NOMO-1 treated with DMSO at 0.1 percent for 48 hours (cell line): ENCODE measurements around the gene THAP5.
A peak's percentile ranks its signal among the peaks of the same experiment; 100 is the strongest.

Experiments used
- DNase-seq: peaks from one replicate; lab custom pipeline; 2025; ENCODE audit not compliant: unreplicated experiment; lab: John Stamatoyannopoulos, UW

Gene THAP5

DNA sequence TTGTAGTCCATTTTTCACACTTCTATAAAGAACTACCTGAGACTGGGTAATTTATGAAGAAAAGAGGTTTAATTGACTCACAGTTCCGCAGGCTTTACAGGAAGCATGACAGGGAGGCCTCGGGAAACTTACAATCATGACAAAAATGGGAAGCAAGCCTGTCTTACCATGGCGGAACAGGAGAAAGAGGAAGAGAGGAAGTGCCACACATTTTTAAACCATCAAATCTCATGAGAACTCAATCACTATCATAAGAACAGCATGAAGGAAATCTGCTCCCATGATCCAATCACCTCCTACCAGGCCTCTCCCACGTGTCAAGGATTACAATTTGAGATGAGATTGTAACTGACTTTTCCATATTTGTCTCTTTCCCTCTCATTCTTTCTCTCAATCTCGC is 34.2 kb downstream of the THAP5 start:
- DNase-seq: no peak

DNA sequence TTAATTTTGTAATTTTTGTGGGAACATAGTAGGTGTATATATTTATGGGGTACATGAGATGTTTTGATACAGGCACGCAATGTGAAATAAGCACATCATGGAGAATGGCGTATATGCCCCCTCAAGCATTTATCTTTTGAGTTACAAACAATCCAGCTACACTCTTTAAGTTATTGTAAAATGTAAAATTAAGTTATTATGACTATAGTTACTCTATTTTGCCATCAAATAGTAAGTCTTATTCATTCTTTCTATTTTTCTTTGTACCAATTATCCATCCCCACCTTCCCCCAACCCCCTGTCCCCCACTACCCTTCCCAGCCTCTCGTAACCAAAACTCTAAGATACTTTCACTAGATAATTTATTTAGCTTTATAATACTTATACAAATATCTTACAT is 35.8 kb downstream of the THAP5 start:
- DNase-seq: no peak

DNA sequence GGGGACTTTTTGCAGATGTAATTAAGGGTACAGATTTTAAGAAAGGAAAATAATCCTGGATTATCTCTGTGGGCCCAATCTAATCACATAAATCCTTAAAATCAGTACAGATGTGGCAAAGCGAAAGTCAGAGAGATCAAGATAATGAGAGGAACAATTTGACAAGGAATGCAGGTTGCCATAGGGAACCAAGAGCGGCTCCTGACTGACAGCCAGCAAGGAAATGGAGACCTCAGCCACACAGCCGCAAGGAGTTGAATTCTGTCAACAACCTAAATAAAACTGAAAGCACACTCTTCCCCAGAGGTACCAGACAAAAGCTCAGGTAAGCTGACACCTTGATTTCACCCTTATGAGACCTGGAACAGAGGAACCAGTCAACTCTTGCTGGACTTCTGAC is 40.2 kb downstream of the THAP5 start:
- DNase-seq: no peak

DNA sequence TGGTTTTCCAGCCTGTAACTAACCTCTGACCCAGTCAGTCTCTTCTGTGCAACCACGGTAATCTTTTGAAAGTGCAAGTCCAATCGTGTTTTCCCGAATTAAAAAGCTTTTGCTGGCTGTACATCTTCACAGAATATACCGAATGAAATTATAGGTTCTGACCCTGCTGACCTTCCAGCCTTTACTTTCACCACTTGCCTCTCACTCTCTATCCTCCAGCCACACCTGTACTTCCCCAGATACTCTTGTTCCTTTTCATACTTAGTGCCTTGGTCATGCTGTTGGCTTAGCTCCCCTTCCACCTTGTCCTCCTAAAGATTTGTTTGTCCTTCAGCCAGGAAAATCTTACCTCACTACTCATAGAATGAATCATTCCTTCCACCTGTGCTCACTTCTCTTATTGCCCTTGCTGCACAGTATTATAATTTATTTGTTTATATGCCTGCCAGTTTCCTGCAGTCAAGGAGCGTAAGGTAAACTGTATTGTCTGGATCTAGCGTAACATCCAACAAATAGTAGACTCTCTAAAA is 41.3 kb downstream of the THAP5 start:
- DNase-seq: no peak

DNA sequence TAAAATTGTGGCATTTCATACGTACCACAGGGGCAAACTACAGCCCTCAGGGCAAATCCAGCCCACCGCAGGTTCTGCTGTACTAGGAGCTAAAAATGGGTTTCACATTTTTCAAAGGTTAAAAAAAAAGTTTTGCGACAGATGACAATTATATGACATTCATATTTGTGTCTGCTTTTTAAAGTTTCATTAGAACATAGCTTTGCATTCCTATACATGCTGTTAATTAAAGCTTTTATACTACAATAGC is 42.8 kb downstream of the THAP5 start:
- DNase-seq: no peak

DNA sequence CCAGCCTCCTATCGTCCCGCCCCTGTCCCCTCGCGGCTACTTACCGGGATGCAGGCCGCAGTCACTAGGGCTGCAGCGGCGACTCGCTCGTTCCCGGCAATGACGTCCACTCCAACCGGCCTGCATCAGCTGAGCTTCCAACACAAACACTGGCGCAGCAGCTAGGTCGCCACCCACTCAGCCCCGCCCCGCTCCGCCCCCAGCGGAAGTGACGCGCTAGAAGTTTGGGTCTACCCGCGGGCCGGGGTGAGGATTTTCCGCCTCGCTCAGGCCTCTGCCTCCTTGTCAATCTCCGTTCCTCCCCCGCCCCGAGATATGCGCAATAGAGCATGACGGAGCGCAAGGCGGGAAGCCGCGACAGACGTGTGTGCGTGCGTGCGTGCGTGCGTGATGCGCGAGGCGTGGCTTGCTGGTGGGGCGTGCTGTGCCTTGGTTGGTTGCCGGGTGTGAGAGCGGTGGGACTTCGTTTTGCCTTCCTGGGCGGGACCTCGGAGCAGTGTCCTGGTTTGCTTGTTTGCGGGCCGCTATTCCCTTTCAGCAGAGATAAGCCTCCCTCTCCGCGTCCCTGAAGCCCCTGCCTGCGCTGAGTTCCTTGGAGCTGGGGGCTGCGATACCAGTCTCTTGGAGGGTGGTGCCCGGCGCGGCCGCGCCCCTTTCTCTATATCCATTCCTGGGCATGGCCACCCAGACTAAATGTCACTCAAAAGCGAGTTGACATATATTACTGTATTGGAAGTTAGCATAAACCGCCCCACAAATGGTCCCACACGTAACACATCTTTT is 43.3 kb downstream of the THAP5 start, which contains the start of gene PNPLA8:
Gene PNPLA8, minus strand, starts transcription at position 151 of the 783 bp plus-strand sequence. CDS start 10,644 bp downstream, outside the sequence.
- peak; percentile 88 for DNase-seq

DNA sequence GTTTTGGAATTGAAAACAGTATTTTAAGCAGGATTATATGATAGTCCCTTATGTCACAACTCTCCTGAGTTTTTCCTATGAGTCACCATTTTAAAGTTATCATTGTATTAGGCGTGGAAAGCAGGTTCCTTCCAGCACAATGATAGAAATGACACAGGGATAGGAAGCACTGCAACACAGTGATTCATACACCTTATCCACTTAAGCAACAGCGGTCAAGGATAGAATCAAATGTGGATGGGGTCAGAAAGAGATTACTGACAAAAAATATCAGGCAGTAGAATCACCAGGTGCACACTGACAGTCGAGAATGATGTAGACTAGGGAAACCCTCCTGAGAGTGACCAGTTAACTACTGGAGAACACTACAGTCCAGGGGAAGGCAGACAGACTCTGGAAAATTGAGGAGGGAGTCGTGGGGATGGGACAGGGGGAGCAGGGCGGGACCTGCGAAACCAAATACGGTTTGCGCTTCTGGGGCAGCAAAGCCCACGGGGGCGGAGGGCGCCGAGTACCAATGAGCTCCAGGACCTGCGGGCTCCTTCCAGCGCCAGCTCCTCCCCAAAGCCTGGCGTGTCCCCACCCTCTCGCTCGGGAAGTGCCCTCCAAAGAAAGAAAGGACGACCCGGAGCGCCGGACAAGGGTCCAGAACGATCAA is 44.0 kb downstream of the THAP5 start:
- DNase-seq: peak; percentile 57

DNA sequence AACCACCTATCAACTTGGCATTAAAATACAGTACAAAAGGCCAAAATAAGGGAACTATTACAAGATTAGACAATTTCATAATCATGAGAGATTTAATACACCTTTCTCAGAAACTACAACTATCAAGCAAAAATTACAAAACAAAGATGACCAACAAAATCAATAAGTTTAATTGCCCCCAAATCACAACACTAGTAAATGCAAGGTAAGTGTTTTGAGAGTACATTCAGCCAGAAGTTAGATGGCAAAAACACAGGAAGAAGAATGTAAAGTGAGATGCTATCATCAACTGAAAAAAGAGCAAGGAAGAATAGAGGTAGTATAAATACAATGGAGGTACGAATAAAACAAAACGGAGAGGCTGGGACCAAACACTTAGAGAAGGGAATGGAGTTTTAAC is 46.7 kb downstream of the THAP5 start:
- no peak for DNase-seq

DNA sequence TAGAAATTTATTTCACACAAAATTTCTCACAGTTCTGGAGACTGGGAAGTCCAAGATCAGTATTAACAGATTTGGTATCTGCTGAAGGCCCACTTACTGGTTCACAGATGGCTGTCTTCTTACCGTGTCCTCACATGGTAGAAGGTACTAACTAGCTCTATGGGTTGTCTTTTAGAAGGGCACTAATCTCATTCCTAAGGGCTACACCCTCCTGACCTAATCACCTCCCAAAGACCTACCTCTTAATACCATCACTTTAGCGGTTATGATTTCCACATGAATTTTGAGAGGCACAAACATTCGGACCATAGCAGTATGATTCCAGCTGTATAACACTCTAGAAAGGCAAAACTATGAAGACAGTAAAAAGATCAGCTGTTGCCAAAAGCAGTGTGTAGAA is 51.6 kb downstream of the THAP5 start:
- no peak for DNase-seq

DNA sequence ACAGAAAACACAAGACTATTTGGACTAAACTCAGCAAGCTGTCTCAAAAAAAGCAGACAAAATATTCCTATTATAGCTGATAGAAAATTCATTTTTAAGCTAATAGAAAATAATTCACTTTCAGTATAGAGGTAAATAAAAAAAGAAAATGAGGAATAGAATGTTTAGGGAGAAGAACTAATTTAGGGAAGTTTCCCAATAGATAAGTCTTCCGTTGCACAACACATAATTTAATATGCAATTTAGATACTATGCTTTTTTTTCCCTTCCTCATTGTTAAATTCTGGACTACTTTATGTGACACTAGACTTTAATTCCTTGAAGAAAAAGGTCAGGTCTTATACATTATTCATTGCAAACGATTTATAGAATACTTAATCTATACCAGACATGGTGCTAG is 53.9 kb downstream of the THAP5 start:
- DNase-seq: peak; percentile 37

DNA sequence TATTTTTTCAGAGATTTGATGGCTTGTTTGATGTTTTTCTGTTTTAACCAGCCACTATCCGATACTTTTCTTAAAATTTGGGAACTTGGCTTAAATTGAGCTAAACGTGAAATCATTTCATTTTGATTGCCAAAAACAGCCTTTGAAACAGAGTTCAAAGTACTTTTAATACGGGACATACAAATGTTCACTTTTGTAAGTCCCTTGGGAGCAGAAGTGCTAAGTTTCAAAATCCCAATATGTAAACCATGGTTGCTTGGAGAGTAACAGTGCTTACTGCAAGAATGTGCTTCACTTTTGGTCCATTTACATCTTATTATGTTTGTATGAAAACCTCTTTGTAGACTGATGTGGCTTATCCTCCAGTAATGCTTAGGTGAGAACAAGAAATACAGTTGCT is 54.5 kb downstream of the THAP5 start:
- no peak for DNase-seq
